Caki2 (cell line): ENCODE data around the gene CIAPIN1. TPM values are rescaled to one million over a fixed set of nuclear protein-coding genes. Genes with fewer than 3 reads are reported as not detected.

Experiments used
- DNase-seq: peaks from one replicate; pipeline ENCODE4 v3.0.0-alpha.2; 2015; ENCODE audit warnings: low read depth
- in situ Hi-C: cut with HindIII; loops from 2 replicates; pipeline ENCODE4 v1.10.0; 2016; ENCODE audit warnings: low sequenced_read_pairs, low pct_unique_long_range_greater_than_20kb, mixed read lengths
- total RNA-seq: library from RNA; depleted of rRNA; stranded (reverse); fragments of >200 nt; shearing (Covaris generic); gene quantifications from 2 replicates; pipeline ENCODE4 v1.2.3, GENCODE V29; 2014; ENCODE audit warnings: low replicate concordance

Gene CIAPIN1
- total RNA-seq, 1 experiment from 2014 or later: 130 TPM

DNA sequence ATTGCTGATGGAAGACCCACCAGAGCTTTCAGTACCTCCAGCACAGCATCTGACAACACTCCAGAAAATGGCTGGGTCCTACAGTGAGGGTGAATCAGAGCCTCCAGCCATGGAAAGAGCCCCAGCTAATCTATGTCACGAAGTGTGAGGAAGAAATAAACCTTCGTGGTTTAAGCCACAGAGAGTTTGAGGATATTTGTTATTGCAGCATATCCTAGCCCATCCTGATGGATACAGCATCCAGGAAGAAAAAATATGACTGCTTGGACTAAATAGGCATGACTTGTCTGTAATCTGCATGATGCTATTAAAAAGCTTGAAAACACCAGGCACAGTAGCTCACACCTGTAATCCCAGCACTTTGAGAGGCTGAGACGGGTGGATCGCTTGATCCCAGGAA lies 55.9 kb downstream of the CIAPIN1 start:
- in situ Hi-C loops: no loop called here

DNA sequence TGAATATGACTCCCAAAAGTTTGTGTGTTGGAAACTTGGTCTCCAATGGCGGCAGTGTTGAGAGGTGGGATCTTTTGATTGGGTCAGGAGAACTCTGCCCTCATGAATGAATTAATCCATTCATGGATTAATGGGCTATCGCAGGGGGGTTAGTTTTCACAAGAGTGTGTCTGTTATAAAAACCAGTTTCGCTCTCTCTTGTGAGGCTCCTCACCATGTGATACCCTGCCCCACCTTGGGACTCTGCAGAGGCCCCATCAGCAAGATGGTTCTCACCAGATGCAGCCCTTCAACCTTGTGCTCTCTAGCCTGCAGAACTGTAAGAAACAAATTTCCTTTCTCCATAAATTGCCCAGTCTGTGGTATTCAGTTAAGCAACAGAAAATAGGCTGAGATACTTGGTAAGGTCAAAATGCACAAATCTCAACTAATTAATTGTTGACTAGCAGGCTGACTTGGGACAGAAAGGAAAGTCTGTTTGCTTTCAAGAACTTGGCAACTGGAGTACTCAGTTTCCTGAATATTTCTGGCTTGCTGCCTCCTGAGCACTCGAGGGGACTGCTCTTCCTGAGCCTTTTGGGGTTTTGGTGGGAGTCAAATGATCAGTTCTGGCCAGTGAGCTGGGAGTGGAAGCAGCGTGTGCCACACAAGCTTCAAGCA lies 56.4 kb downstream of the CIAPIN1 start:
- DNase-seq: no peak
- in situ Hi-C loops: no loop called here

More for the DNA sequence above, 55.9 kb downstream of the CIAPIN1 start:
- DNase-seq: no peak

DNA sequence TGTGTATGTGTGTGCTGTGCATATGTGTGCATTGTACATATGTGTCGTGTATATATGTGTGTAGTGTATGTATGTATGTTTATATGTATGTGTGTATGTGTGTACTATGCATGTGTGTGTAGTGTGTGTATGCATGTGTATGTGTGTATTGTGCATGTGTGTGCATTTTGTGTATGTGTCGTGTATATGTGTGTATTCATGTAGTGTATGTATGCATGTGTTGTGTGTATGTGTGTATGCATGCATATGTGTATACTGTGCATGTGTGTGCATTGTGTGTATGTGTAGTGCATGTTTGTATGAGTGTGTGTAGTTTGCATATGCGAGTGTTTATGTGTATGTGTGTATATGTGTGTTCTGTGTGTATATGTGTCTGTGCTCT lies 58.1 kb downstream of the CIAPIN1 start:
- in situ Hi-C loops: no loop called here
- no peak for DNase-seq

DNA sequence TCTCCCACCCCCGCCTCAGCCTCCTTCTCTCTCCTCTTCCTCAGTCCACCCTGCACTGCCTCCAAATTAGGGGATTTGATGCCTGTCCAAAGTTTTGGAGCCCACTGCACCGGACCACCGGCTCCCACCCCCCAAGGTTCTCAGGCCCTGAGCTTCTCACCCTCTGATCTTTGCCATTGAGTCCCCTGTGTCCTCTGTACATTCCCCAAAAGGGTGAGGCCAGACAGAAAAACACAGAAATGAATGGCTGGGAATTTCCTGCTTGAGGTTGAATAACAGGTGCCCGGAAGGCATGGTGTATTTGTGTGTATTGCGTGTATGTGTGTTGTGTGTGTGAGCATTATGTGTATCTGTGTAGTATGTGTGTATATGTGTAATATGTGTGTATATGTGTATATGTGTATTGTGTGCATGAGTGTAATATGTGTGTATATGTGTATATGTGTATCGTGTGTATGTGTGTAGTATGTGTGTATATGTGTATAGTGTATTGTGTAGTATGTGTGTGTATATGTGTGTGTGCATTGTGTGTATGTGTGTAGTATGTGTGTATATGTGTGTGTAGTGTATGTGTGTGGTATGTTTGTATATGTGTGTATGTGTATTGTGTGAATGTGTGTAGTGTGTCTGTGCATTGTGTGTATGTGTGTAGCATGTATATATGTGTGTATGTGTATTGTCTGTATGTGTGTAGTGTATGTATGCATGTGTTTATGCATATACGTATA lies 58.7 kb downstream of the CIAPIN1 start:
- in situ Hi-C loops: no loop called here
- DNase-seq: no peak

DNA sequence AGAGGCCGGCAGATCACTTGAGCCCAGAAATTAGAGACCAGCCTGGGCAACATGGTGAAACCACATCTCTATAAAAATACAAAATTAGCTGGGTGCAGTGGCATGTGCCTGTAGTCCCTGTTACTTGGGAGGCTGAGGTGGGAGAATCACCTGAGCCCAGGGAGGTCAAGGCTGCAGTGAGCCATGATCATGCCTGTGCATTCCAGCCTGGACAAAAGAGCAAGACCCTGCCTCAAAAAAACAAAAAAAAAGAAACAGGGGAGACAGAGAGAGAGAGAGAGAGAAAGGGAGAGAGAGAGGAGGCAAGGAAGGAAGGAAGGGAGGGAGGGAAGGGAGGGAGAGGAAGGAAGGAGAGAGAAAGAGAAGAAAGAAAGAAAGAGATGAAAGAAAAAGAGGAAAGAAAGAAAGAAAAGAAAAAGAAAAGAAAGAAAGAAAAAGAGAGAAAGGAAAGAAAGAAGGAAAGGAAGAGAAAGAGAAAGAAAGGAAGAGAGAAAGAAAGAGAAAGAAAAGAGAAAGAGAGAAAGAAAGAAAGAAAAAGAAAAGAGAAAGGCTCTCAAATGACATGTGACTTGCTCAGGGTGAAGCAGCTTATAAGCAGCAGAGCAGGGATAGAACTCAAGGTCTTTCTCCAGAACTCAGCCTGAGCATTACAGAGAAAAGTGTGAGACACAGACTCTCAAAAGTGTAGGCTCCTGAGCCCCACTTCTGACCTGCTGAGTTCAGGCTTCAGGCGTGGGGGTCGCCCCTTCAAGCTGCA lies 59.4 kb downstream of the CIAPIN1 start:
- no peak for DNase-seq
- in situ Hi-C loops: no loop called here

DNA sequence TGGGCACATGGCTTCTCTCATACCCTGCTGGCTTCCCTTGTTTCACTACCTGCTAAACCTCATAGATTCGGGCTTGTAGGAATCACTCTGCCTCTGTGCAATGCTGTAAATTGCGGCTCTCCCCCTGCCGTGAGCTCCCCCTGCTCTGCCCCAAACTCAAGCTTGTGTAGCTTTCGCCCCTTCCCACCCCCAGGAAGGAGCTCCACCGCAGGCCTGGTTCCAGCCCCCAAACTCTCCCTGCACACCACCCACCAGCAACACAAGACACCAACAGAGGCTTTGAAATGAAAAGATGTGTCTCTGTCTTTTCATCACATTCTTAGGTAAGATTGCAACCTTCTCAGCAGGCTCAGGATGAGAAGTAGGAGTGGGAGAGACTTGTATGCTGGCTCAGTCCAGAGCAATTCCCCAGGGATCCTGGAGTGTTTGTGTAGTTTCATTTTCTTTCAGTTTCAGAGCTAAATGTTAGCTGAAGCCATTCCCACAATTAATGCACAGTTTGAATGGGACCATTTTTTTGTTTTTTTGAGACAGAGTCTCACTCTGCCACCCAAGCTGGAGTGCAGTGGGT lies 60.7 kb downstream of the CIAPIN1 start:
- in situ Hi-C loops: no loop called here
- DNase-seq: no peak

DNA sequence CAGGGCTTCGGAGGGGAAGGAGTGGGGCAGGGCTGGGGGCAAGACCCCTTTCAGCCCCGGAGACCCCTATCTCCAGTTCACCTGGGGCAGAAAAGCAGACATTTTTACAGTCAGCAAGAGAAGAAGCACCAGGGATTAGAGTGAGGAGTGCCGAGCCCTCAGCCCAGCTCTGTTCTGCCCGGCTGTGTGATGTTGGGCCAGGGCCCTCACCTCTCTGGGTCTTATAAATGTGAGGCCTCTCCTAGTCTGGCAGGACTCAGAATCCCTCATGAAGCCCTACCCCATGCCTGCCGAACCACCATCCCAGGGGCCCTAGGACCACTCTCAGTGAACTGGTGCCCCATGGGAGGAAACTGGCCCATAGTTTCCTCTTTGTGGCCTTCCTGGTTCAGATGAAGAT lies 62.1 kb downstream of the CIAPIN1 start:
- in situ Hi-C loops: no loop called here

DNA sequence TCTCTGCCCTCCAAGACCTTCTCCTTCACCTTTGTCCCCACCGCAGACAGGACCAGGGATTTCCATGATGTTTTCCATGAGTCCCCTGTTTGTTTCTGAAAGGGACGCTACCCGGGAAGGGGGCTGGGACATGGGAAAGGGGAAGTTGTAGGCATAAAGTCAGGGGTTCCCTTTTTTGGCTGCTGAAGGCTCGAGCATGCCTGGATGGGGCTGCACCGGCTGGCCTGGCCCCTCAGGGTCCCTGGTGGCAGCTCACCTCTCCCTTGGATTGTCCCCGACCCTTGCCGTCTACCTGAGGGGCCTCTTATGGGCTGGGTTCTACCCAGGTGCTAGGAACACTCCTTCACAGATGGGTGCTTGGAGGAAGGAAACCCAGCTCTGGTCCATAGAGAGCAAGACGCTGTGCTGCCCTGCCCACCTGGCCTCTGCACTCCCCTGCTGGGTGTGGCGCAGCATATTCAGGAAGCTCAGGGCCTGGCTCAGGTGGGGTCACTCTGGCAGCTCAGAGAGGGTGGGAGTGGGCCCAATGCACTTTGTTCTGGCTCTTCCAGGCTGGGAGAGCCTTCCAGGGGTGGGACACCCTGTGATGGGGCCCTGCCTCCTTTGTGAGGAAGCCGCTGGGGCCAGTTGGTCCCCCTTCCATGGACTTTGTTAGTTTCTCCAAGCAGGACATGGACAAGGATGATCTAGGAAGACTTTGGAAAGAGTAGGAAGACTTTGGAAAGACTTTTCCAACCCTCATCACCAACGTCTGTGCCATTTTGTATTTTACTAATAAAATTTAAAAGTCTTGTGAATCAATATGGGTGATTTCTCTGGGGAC lies 62.7 kb downstream of the CIAPIN1 start:
- no peak for DNase-seq
- in situ Hi-C loops: no loop called here

More for the DNA sequence above, 62.1 kb downstream of the CIAPIN1 start:
- no peak for DNase-seq

DNA sequence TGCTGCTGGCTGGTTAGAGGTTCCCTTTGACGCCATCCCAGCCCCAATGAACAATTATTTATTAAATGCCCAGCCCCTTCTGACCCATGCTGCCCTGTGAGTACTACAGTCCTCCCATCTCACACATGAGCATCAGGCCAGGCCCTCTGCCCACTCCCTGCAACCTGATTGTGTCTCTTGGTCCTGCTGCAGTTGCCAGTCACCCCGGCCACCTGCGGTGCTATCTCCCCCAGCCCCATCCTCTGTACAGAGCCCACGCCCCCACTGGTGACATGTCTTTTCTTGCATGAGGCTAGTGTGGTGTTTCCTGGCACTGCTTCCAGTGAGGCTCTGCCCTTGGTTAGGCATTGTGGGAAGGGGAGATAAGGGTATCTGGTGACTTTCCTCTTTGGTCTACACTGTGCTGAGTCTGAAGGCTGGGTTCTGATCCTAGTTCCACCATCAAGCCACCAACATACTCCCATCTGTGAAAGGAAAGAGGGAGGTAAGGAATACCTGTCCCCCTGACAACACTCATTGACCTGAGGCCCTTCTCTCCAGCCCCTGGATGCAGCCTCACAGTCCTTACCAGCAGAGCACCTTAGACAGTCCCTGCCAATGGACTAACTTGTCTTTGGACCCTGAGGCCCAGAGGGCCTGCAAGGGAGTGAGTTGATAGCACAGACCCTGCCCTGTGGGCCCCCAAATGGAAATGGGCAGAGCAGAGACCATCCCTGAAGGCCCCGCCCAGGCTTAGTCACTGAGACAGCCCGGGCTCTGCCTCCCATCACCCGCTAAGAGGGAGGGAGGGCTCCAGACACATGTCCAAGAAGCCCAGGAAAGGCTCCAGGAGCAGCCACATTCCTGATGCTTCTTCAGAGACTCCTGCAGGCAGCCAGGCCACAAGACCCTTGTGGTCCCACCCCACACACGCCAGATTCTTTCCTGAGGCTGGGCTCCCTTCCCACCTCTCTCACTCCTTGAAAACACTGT lies 63.6 kb downstream of the CIAPIN1 start:
- in situ Hi-C loops: no loop called here
- DNase-seq: peak; percentile 72

DNA sequence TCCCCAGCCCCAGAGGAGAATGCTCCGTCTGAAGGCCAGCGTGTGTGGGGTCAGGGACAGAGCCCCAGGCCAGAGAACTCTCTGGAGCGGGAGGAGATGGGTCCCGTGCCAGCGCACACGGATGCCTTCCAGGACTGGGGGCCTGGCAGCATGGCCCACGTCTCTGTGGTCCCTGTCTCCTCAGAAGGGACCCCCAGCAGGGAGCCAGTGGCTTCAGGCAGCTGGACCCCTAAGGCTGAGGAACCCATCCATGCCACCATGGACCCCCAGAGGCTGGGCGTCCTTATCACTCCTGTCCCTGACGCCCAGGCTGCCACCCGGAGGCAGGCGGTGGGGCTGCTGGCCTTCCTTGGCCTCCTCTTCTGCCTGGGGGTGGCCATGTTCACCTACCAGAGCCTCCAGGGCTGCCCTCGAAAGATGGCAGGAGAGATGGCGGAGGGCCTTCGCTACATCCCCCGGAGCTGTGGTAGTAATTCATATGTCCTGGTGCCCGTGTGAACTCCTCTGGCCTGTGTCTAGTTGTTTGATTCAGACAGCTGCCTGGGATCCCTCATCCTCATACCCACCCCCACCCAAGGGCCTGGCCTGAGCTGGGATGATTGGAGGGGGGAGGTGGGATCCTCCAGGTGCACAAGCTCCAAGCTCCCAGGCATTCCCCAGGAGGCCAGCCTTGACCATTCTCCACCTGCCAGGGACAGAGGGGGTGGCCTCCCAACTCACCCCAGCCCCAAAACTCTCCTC lies 64.5 kb downstream of the CIAPIN1 start:
- in situ Hi-C loops: no loop called here

DNA sequence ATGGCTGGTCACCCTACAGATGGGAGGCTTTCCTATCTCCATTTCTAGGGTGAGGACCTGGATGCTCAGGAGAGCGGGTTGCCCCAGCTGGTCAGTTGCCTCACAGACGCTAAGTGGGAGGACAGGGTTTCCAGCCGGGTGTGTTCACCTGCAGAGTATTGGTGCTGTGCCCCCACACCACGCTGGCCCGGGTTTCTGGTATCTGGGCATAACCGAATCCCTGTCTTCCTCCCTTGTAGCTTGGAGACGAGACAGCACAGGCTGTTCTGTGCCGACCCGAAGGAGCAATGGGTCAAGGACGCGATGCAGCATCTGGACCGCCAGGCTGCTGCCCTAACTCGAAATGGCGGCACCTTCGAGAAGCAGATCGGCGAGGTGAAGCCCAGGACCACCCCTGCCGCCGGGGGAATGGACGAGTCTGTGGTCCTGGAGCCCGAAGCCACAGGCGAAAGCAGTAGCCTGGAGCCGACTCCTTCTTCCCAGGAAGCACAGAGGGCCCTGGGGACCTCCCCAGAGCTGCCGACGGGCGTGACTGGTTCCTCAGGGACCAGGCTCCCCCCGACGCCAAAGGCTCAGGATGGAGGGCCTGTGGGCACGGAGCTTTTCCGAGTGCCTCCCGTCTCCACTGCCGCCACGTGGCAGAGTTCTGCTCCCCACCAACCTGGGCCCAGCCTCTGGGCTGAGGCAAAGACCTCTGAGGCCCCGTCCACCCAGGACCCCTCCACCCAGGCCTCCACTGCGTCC lies 65.2 kb downstream of the CIAPIN1 start:
- in situ Hi-C loops: no loop called here
- DNase-seq: no peak

More for the DNA sequence above, 64.5 kb downstream of the CIAPIN1 start:
- DNase-seq: no peak

DNA sequence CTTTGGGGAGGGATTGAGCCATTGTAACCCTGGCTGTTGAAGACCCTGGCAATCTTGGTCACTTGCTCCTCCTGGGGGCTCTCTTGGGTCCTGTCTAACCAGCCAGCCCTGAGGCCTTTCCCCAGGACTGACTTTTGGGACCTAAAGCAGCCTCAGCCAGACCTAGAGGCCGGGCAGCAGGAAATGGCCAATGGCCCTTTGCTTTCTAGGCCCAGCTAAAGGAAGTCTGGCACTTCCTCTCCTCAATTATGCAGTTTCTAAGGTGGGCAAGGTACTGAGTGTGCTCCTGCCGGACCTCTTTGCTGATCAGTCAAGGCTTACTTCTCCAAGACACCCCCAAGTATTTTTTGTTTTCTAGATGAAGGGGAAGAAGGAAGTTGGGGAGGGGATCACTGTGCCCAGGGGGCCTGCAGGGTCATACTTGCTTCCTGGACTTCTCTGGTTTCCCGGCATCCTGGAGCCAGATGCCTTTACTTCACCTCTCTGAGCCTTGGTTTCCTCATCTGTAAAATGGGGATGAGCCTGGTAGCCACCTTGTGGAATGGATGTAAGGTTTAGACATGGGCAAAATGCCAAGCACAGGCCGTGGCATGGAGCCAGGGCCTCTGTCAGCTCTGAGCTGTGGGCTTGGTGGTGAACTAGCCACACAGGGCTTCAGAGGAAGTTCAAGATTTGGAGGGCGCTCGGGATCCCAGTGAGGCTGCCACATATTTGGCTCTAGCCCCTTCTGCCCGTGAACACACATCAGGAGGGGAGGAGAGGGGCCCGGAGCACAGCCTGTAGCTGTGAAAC lies 66.3 kb downstream of the CIAPIN1 start:
- no peak for DNase-seq
- in situ Hi-C loops: no loop called here

DNA sequence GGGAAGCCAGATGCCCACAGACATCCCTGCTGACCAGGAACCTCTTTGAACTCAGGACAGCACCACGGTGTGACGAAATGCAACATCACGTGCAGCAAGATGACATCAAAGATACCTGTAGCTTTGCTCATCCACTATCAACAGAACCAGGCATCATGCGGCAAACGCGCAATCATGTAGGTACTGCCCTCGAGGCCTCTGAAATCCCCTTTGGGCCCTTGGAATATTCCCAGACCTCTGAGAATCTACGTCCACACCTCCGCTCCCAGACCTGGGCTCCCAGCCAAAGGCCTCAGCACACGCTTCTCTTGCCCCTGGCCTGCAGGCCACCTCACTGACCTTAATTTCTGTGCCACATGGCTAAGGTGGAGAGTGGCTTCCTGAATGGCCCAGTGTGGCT lies 67.6 kb downstream of the CIAPIN1 start:
- in situ Hi-C loops: no loop called here
- peak; percentile 76 for DNase-seq
